ENCODE measurements around the gene GPR89B. TPM values are rescaled to one million over a fixed set of nuclear protein-coding genes. Genes with fewer than 3 reads are reported as not detected.
"Not testable (repeated sequence)": the region's sequence is repeated elsewhere in the genome, so short reads cannot be mapped to it uniquely, and the experiment has no call there.

The GPR89B gene
- total and polyA plus RNA-seq, 9 of the 15 experiments (the other 6 are each of a cell fraction or from before 2014, with no cell fraction given): 9.3 to 39.3 (median 19.6) TPM

- in situ Hi-C loops (cut with MboI); H3K4me3 ChIP-seq; H3K4me2 ChIP-seq (ENCODE audit: insufficient read depth, low read length); POLR2A ChIA-PET; H3K27me3 ChIP-seq (ENCODE audit: control insufficient read depth in 2 of 2, insufficient read depth in 2 of 2, low read length in 2 of 2); H3K4me1 ChIP-seq (replicated peaks in 1 of 2; ENCODE audit: control insufficient read depth in 2 of 2, insufficient read depth in 2 of 2, low read length in 2 of 2); H3K9me1 ChIP-seq (ENCODE audit: control insufficient read depth, insufficient read depth, low read length); ATAC-seq; CTCF ChIA-PET (ENCODE audit: low intra/inter-chr PET ratio); intact Hi-C loops (cut with micrococcal nuclease); H4K20me1 ChIP-seq (replicated peaks; ENCODE audit: control insufficient read depth, insufficient read depth, low read length); BruUV-seq (replicated peaks); H3K36me3 ChIP-seq (ENCODE audit: control insufficient read depth, insufficient read depth, low read length); H3K9me3 ChIP-seq (replicated peaks; ENCODE audit: control insufficient read depth, insufficient read depth, low read depth, low read length); FAIRE-seq; DNase-seq (ENCODE audit: extremely low read depth in 1 of 4, low spot score in 3 of 4); H2AFZ ChIP-seq (ENCODE audit: low read depth, low read length); H3K27ac ChIP-seq (ENCODE audit: extremely low read depth, low read depth, low read length); H3K79me2 ChIP-seq (ENCODE audit: control insufficient read depth, insufficient read depth, low read length); H3K9ac ChIP-seq (ENCODE audit: insufficient read depth in 1 of 2, low read depth in 2 of 2, low read length in 2 of 2): not testable (repeated sequence)
- 48% methylated on average over 2 of the region's 4 CpGs for WGBS (ENCODE audit: insufficient coverage, low coverage, missing lambda C conversion rate)
Observed at GRCh38 chr1:147993400-147993799, 65.2 kb downstream of the GPR89B start.

- H2AFZ ChIP-seq (ENCODE audit: low read depth, low read length); DNase-seq (ENCODE audit: extremely low read depth in 1 of 4, low spot score in 3 of 4); H3K4me2 ChIP-seq (ENCODE audit: insufficient read depth, low read length); BruUV-seq (replicated peaks); ATAC-seq; H3K9me3 ChIP-seq (replicated peaks; ENCODE audit: control insufficient read depth, insufficient read depth, low read depth, low read length); CTCF ChIA-PET (ENCODE audit: low intra/inter-chr PET ratio); H3K27me3 ChIP-seq (ENCODE audit: control insufficient read depth in 2 of 2, insufficient read depth in 2 of 2, low read length in 2 of 2); H3K36me3 ChIP-seq (ENCODE audit: control insufficient read depth, insufficient read depth, low read length); H4K20me1 ChIP-seq (replicated peaks; ENCODE audit: control insufficient read depth, insufficient read depth, low read length); in situ Hi-C loops (cut with MboI); H3K9me1 ChIP-seq (ENCODE audit: control insufficient read depth, insufficient read depth, low read length); H3K9ac ChIP-seq (ENCODE audit: insufficient read depth in 1 of 2, low read depth in 2 of 2, low read length in 2 of 2); H3K4me3 ChIP-seq; intact Hi-C loops (cut with micrococcal nuclease); H3K79me2 ChIP-seq (ENCODE audit: control insufficient read depth, insufficient read depth, low read length); POLR2A ChIA-PET; H3K27ac ChIP-seq (ENCODE audit: extremely low read depth, low read depth, low read length); FAIRE-seq; H3K4me1 ChIP-seq (replicated peaks in 1 of 2; ENCODE audit: control insufficient read depth in 2 of 2, insufficient read depth in 2 of 2, low read length in 2 of 2); TF ChIP-seq PBX2 (CRISPR knock-in tag; IDR thresholded peaks at IDR 0.05; ENCODE audit: low read depth): not testable (repeated sequence)
- 27% methylated on average over 1 of the region's 4 CpGs for WGBS (ENCODE audit: insufficient coverage, low coverage, missing lambda C conversion rate)
- TF ChIP-seq SOX6 (IDR thresholded peaks at IDR 0.05): 0 out of 2 replicates have a peak, but pooled peaks have one; percentile 11
- peak; percentile 39 for TF ChIP-seq CBFA2T3 (IDR thresholded peaks at IDR 0.05)
- TF ChIP-seq TAL1 (IDR thresholded peaks at IDR 0.05): peak; percentile 39
- TF ChIP-seq DPF2 (IDR thresholded peaks at IDR 0.05): 0 out of 2 replicates have a peak, but pooled peaks have one; percentile 29
- peak; percentile 63 for TF ChIP-seq PBX2 (tag; conservative IDR thresholded peaks at IDR 0.05; ENCODE audit: low read depth)
- TF ChIP-seq TCF3 (CRISPR knock-in tag; IDR thresholded peaks at IDR 0.05): 0 out of 2 replicates have a peak, but pooled peaks have one; percentile 14
- 0 out of 2 replicates have a peak, but pooled peaks have one; percentile 18 for TF ChIP-seq CBFA2T2 (conservative IDR thresholded peaks at IDR 0.05)
- TF ChIP-seq MEIS2 (IDR thresholded peaks at IDR 0.05; ENCODE audit: partially characterized antibody): peak; percentile 79
- TF ChIP-seq ARID1B (IDR thresholded peaks at IDR 0.05): peak; percentile 54
Observed at GRCh38 chr1:147993825-147994615, 65.8 kb downstream of the GPR89B start.

All from K562 (cell line).